H9 (cell line): ENCODE measurements around the gene SEC14L5. TPM values are rescaled to one million over a fixed set of nuclear protein-coding genes. Genes with fewer than 3 reads are reported as not detected.

Source experiments
- DNase-seq: peaks from one replicate; pipeline ENCODE4 v3.0.0-alpha.2; 2017
- H2AFZ ChIP-seq: one replicate; pipeline ENCODE4 v1.6.1; 2013; ENCODE audit warnings: mild to moderate bottlenecking, low read length, control low read depth, moderate library complexity
- H2AK5ac ChIP-seq: 2 replicates; pipeline ENCODE4 v1.6.1; 2013; ENCODE audit warnings: low read length, control low read depth, mixed read lengths; ENCODE audit not compliant: insufficient read length
- H2BK120ac ChIP-seq: one replicate; pipeline ENCODE4 v1.6.1; 2013; ENCODE audit warnings: low read depth, mild to moderate bottlenecking, low read length, control low read depth, inconsistent platforms; ENCODE audit not compliant: poor library complexity, severe bottlenecking
- H2BK12ac ChIP-seq: 2 replicates; pipeline ENCODE4 v1.6.1; 2013; ENCODE audit warnings: low read length, control low read depth, mixed read lengths, low read depth; ENCODE audit not compliant: insufficient read length
- H2BK15ac ChIP-seq: 2 replicates; pipeline ENCODE4 v1.6.1; 2013; ENCODE audit warnings: low read depth, low read length, control low read depth
- H2BK20ac ChIP-seq: one replicate; pipeline ENCODE4 v1.6.1; 2013; ENCODE audit warnings: low read depth, mild to moderate bottlenecking, low read length, control low read depth, inconsistent platforms; ENCODE audit not compliant: poor library complexity, severe bottlenecking
- H2BK5ac ChIP-seq: 2 replicates; pipeline ENCODE4 v1.6.1; 2013; ENCODE audit warnings: low read length, control low read depth, mixed read lengths; ENCODE audit not compliant: insufficient read length
- H3K14ac ChIP-seq: 2 replicates; pipeline ENCODE4 v1.6.1; 2013; ENCODE audit warnings: low read length, control low read depth; ENCODE audit not compliant: insufficient read depth
- H3K18ac ChIP-seq: 2 replicates; pipeline ENCODE4 v1.6.1; 2013; ENCODE audit warnings: low read depth, mild to moderate bottlenecking, mixed read lengths, low read length, control low read depth; ENCODE audit not compliant: insufficient read length
- H3K23ac ChIP-seq: 2 replicates; pipeline ENCODE4 v1.6.1; 2013; ENCODE audit warnings: low read length, control low read depth, mixed read lengths, low read depth; ENCODE audit not compliant: insufficient read length
- H3K23me2 ChIP-seq: 2 replicates; pipeline ENCODE4 v1.6.1; 2013; ENCODE audit warnings: low read depth, mild to moderate bottlenecking, mixed read lengths, low read length, control low read depth; ENCODE audit not compliant: insufficient read length, poor library complexity, severe bottlenecking
- H3K27ac ChIP-seq: 2 replicates; pipeline ENCODE4 v1.5.1; 2013; ENCODE audit warnings: low read length, control low read depth, mixed read lengths, low read depth; ENCODE audit not compliant: insufficient read length
- H3K27me3 ChIP-seq: 2 replicates; pipeline ENCODE4 v1.6.1; 2013; ENCODE audit warnings: low read length, control low read depth, inconsistent platforms; ENCODE audit not compliant: insufficient read depth
- H3K4ac ChIP-seq: 2 replicates; pipeline ENCODE4 v1.6.1; 2013; ENCODE audit warnings: low read depth, mild to moderate bottlenecking, control low read depth, inconsistent platforms, low read length, moderate library complexity
- H3K4me1 ChIP-seq: 2 replicates; pipeline ENCODE4 v1.6.1; 2013; ENCODE audit warnings: low read length, control low read depth, inconsistent platforms; ENCODE audit not compliant: insufficient read depth
- H3K4me2 ChIP-seq: 2 replicates; pipeline ENCODE4 v1.6.1; 2013; ENCODE audit warnings: low read length, control low read depth, mixed read lengths; ENCODE audit not compliant: insufficient read length, insufficient read depth
- H3K56ac ChIP-seq: 2 replicates; pipeline ENCODE4 v1.6.1; 2013; ENCODE audit warnings: low read depth, mild to moderate bottlenecking, mixed read lengths, low read length, control low read depth; ENCODE audit not compliant: insufficient read length
- H3K79me1 ChIP-seq: 2 replicates; pipeline ENCODE4 v1.6.1; 2013; ENCODE audit warnings: low read depth, mild to moderate bottlenecking, moderate library complexity, low read length, control low read depth, inconsistent platforms; ENCODE audit not compliant: insufficient read depth, poor library complexity, severe bottlenecking
- H3K79me2 ChIP-seq: 2 replicates; pipeline ENCODE4 v1.6.1; 2013; ENCODE audit warnings: low read length, control low read depth, inconsistent platforms; ENCODE audit not compliant: insufficient read depth
- H3K9ac ChIP-seq: 2 replicates; pipeline ENCODE4 v1.6.1; 2013; ENCODE audit warnings: low read length, control low read depth, mixed read lengths; ENCODE audit not compliant: insufficient read length; ENCODE audit errors: extremely low read depth
- H3K9me3 ChIP-seq: one replicate; pipeline ENCODE4 v1.6.1; 2013; ENCODE audit warnings: low read depth, low read length, inconsistent platforms; ENCODE audit not compliant: control insufficient read depth
- H3T11ph ChIP-seq: one replicate; pipeline ENCODE4 v1.6.1; 2013; ENCODE audit warnings: mild to moderate bottlenecking, low read length, control low read depth, inconsistent platforms
- H4K20me1 ChIP-seq: one replicate; pipeline ENCODE4 v1.6.1; 2013; ENCODE audit not compliant: control insufficient read depth, insufficient read length, insufficient read depth
- H4K5ac ChIP-seq: 2 replicates; pipeline ENCODE4 v1.6.1; 2013; ENCODE audit warnings: low read depth, mild to moderate bottlenecking, mixed read lengths, low read length, control low read depth; ENCODE audit not compliant: insufficient read length
- H4K8ac ChIP-seq: replicated peaks from 2 replicates; pipeline ENCODE4 v1.6.1; 2013; ENCODE audit warnings: low read length, control low read depth, mixed read lengths, low read depth; ENCODE audit not compliant: insufficient read length
- H4K91ac ChIP-seq: 2 replicates; pipeline ENCODE4 v1.6.1; 2013; ENCODE audit warnings: low read depth, mild to moderate bottlenecking, moderate library complexity, mixed read lengths, low read length, control low read depth; ENCODE audit not compliant: insufficient read length
- H3K27ac Mint-ChIP-seq, 3 experiments: 2 replicates in 2 of 3; 3 replicates in 1 of 3; pipeline ENCODE4 v1.8.0; 2020 to 2021; ENCODE audit warnings: mixed read lengths in 3 of 3, mild to moderate bottlenecking in 1 of 3, moderate library complexity in 1 of 3
- H3K27me3 Mint-ChIP-seq: 2 replicates; pipeline ENCODE4 v1.8.0; 2021; ENCODE audit warnings: low read depth, mild to moderate bottlenecking, moderate library complexity, mixed read lengths
- H3K36me3 Mint-ChIP-seq, 3 experiments: 2 replicates in 2 of 3; 3 replicates in 1 of 3; pipeline ENCODE4 v1.8.0; 2020 to 2021; ENCODE audit warnings: low read depth in 3 of 3, mixed read lengths in 3 of 3; ENCODE audit not compliant: insufficient read depth in 1 of 3
- H3K4me1 Mint-ChIP-seq, 2 experiments: 2 replicates each; pipeline ENCODE4 v1.8.0; 2020; ENCODE audit warnings: mixed read lengths in 2 of 2
- H3K4me3 Mint-ChIP-seq, 2 experiments: 2 replicates in 1 of 2; 3 replicates in 1 of 2; pipeline ENCODE4 v1.8.0; 2020 to 2021; ENCODE audit warnings: mild to moderate bottlenecking in 2 of 2, mixed read lengths in 2 of 2, moderate library complexity in 1 of 2
- H3K9me3 Mint-ChIP-seq, 2 experiments: 2 replicates in 1 of 2; 3 replicates in 1 of 2; pipeline ENCODE4 v1.8.0; 2020; ENCODE audit warnings: mild to moderate bottlenecking in 2 of 2, mixed read lengths in 2 of 2, moderate library complexity in 1 of 2
- WGBS: extraction: QIAGEN DNeasy Blood & Tissue Kit; methylation state at CpG from one replicate; pipeline ENCODE4 v1.1.7; 2013; ENCODE audit warnings: missing lambda C conversion rate, low lambda C conversion rate, mixed read lengths; ENCODE audit not compliant: insufficient read length; ENCODE audit errors: extremely low coverage; 5-methylcytosine and 5-hydroxymethylcytosine counted together
- total RNA-seq: library from RNA; stranded (reverse); gene quantifications from 2 replicates; pipeline ENCODE4 v1.2.1, GENCODE V29; 2021
- TF ChIP-seq, protein P1 (sequence below): fragments of 200-600 bp; sonication (generic); conservative IDR thresholded peaks from 3 replicates; pipeline ENCODE4 v1.8.0; 2021; ENCODE audit warnings: antibody characterized with exemption, mild to moderate bottlenecking

Gene SEC14L5
- total RNA-seq, 1 experiment from 2014 or later, result 4.1 TPM

DNA sequence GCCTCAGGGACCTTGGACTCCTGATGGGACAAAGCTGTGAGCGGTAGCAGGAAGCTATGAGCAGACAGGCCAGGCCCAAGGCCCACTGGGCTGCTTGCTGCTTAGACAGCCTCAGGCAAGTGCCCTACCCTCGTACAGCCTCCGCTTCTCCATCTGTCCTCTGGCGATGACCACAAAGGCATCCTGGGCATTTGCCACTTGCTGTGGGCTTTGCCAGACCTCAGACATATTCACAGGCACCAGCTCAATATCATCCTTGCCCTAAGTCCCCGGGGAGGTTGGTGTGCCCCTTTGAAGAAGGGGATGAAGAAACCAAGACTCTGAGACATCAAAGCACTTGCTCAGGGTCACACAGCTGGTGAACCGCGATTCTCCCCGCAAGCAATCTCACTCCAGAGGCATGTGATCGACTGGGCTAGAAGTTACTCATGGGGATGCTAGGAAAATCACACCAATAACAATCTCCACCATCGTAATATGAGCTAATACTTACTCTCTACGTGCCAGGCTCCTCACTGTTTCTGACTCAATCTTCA, 42.8 kb upstream of the SEC14L5 start:
- H2BK12ac ChIP-seq, result no peak overlapping the region
- no peak overlapping the region for H3K18ac ChIP-seq
- no peak overlapping the region for H3K27ac ChIP-seq
- no peak overlapping the region for H3T11ph ChIP-seq
- no peak overlapping the region for H2BK120ac ChIP-seq
- Mint-ChIP-seq H3K4me3 (no peak overlapping the region), H3K4me1 (peaks cover 13 to 16% of the 10 kb centered on the region in 2 experiments), H3K27ac (no peak overlapping the region), H3K36me3 (no peaks in the 10 kb centered on the region; a peak in 1 of 7 replicates), H3K9me3 (no peaks in the 10 kb centered on the region), H3K27me3 (no peaks in the 10 kb centered on the region)
- no peaks in the 10 kb centered on the region for H3K27me3 ChIP-seq
- DNase-seq, result no peak
- no peak overlapping the region for H2AK5ac ChIP-seq
- no peaks in the 10 kb centered on the region for H3K9me3 ChIP-seq
- H3K14ac ChIP-seq, result no peak overlapping the region; the same call in 1 of the 2 replicates
- no peak overlapping the region for H3K4ac ChIP-seq
- TF ChIP-seq, protein P1, sequence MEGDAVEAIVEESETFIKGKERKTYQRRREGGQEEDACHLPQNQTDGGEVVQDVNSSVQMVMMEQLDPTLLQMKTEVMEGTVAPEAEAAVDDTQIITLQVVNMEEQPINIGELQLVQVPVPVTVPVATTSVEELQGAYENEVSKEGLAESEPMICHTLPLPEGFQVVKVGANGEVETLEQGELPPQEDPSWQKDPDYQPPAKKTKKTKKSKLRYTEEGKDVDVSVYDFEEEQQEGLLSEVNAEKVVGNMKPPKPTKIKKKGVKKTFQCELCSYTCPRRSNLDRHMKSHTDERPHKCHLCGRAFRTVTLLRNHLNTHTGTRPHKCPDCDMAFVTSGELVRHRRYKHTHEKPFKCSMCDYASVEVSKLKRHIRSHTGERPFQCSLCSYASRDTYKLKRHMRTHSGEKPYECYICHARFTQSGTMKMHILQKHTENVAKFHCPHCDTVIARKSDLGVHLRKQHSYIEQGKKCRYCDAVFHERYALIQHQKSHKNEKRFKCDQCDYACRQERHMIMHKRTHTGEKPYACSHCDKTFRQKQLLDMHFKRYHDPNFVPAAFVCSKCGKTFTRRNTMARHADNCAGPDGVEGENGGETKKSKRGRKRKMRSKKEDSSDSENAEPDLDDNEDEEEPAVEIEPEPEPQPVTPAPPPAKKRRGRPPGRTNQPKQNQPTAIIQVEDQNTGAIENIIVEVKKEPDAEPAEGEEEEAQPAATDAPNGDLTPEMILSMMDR, result no peak
- H2BK15ac ChIP-seq, result no peak overlapping the region
- H2BK20ac ChIP-seq, result no peak overlapping the region
- no peak overlapping the region for H3K56ac ChIP-seq
- no peak overlapping the region for H3K23ac ChIP-seq
- H4K91ac ChIP-seq, result no peak overlapping the region
- H3K4me2 ChIP-seq, result no peak overlapping the region
- no peak overlapping the region for H3K9ac ChIP-seq
- H3K79me1 ChIP-seq, result no peaks in the 10 kb centered on the region
- no peak overlapping the region for H4K5ac ChIP-seq
- H3K4me1 ChIP-seq, result no peaks in the 10 kb centered on the region; the same call in 1 of the 2 replicates
- no CpG with 5 or more reads among the region's 11 CpGs for WGBS
- H4K20me1 ChIP-seq, result no peaks in the 10 kb centered on the region
- no peaks in the 10 kb centered on the region for H3K79me2 ChIP-seq
- no peak overlapping the region for H2BK5ac ChIP-seq
- H3K23me2 ChIP-seq, result no peaks in the 10 kb centered on the region
- H4K8ac ChIP-seq, result no peak overlapping the region
- H2AFZ ChIP-seq, result no peak overlapping the region
